Measurements from ENCODE around the gene GPC1.

- TF ChIP-seq POLR2AphosphoS5 (IDR thresholded peaks at IDR 0.05; ENCODE audit: low read depth, low read length) (no peak), TAF1 (IDR thresholded peaks at IDR 0.05; ENCODE audit: borderline replicate concordance, insufficient read depth, low read length) (no peak)
Observed at GRCh38 chr2:240499309-240500301, 64.1 kb downstream of the GPC1 start.

All from PFSK-1 (cell line).